ENCODE measurements around the gene LTBP1. TPM values are rescaled to one million over a fixed set of nuclear protein-coding genes. Genes with fewer than 3 reads are reported as not detected.

LTBP1 gene
- total and polyA plus RNA-seq, 8 donors, result 11.0 to 134 (median 25.6) TPM

- peaks cover 6 to 22% (median 15%) of the 10 kb centered on the region in 4 donors for H3K4me1 ChIP-seq
- DNase-seq, result no peak
- H3K36me3 ChIP-seq, result no peaks in the 10 kb centered on the region
- H3K4me3 ChIP-seq, result no peak overlapping the region
- no peak for TF ChIP-seq POLR2A (IDR thresholded peaks at IDR 0.05)
- TF ChIP-seq POLR2AphosphoS5 (IDR thresholded peaks at IDR 0.05), result no peak
- no peak for TF ChIP-seq EP300 (IDR thresholded peaks at IDR 0.05)
- TF ChIP-seq CTCF (IDR thresholded peaks at IDR 0.05), result no peak
- intact Hi-C loops (cut with DNase I; ENCODE audit: low total_unique reads), result no loop called here
- H3K9me3 ChIP-seq, result no peaks in the 10 kb centered on the region
- peak overlapping the region in 1 of 5 donors; percentile 36 for H3K27ac ChIP-seq
- WGBS, 5 donors, result 69 to 85% (median 80%) methylated on average over 6 of the region's 6 CpGs
- no peaks in the 10 kb centered on the region for H3K27me3 ChIP-seq
These were observed 125.9 kb downstream of the LTBP1 start for GRCh38 chr2:33072614-33073013.

- peaks cover 6 to 26% (median 17%) of the 10 kb centered on the region in 4 donors for H3K4me1 ChIP-seq
- TF ChIP-seq CTCF (IDR thresholded peaks at IDR 0.05) (no peak), EP300 (IDR thresholded peaks at IDR 0.05) (no peak), POLR2A (IDR thresholded peaks at IDR 0.05) (no peak), POLR2AphosphoS5 (IDR thresholded peaks at IDR 0.05) (no peak)
- H3K4me3 ChIP-seq, result no peak overlapping the region
- peak overlapping the region in 1 of 5 donors; percentile 36 for H3K27ac ChIP-seq
- H3K9me3 ChIP-seq, result no peaks in the 10 kb centered on the region
- intact Hi-C loops (cut with DNase I; ENCODE audit: low total_unique reads), result no loop called here
- H3K27me3 ChIP-seq, result no peaks in the 10 kb centered on the region
- no peak for DNase-seq
- 62 to 91% (median 76%) methylated on average over 4 of the region's 4 CpGs for WGBS, 5 donors
- no peaks in the 10 kb centered on the region for H3K36me3 ChIP-seq
These were observed 126.3 kb downstream of the LTBP1 start for GRCh38 chr2:33073018-33073417.

- TF ChIP-seq CTCF (IDR thresholded peaks at IDR 0.05), result no peak
- TF ChIP-seq POLR2A (IDR thresholded peaks at IDR 0.05), result no peak
- no peak for TF ChIP-seq POLR2AphosphoS5 (IDR thresholded peaks at IDR 0.05)
- TF ChIP-seq EP300 (IDR thresholded peaks at IDR 0.05), result no peak
- H3K36me3 ChIP-seq, result no peaks in the 10 kb centered on the region
These were observed 127.4 kb downstream of the LTBP1 start for GRCh38 chr2:33074197-33074596.

GRCh38 chr2:33077311-33077710 is 130.6 kb downstream of the LTBP1 start:
- Histone ChIP-seq H3K9me3 (no peaks in the 10 kb centered on the region), H3K27me3 (no peaks in the 10 kb centered on the region), H3K4me3 (no peak overlapping the region), H3K27ac (no peak overlapping the region), H3K36me3 (no peaks in the 10 kb centered on the region), H3K4me1 (peaks cover 0 to 11% (median 7%) of the 10 kb centered on the region in 4 donors)
- intact Hi-C loops (cut with DNase I; ENCODE audit: low total_unique reads), result no loop called here
- 58 to 71% (median 71%) methylated on average over 8 of the region's 8 CpGs for WGBS, 5 donors
- DNase-seq, result no peak
- TF ChIP-seq POLR2AphosphoS5 (IDR thresholded peaks at IDR 0.05) (no peak), CTCF (IDR thresholded peaks at IDR 0.05) (no peak), POLR2A (IDR thresholded peaks at IDR 0.05) (no peak)

More at GRCh38 chr2:33074197-33074596, 127.4 kb downstream of the LTBP1 start:
- peaks cover 6 to 26% (median 18%) of the 10 kb centered on the region in 4 donors for H3K4me1 ChIP-seq
- no peak overlapping the region for H3K27ac ChIP-seq
- no peaks in the 10 kb centered on the region for H3K9me3 ChIP-seq
- intact Hi-C loops (cut with DNase I; ENCODE audit: low total_unique reads), result no loop called here
- DNase-seq, result no peak
- H3K4me3 ChIP-seq, result no peak overlapping the region
- no peaks in the 10 kb centered on the region for H3K27me3 ChIP-seq
- WGBS, 5 donors, result 93 to 96% (median 96%) methylated on average over 6 of the region's 6 CpGs
